Fibroblast of gingiva (primary cell): ENCODE results near the gene PRPF38A.
"Not testable (repeated sequence)": the region's sequence is repeated elsewhere in the genome, so short reads cannot be mapped to it uniquely, and the experiment has no call there.

Source experiments
- DNase-seq: peaks from one replicate; pipeline ENCODE4 v3.0.0-alpha.2; 2011; ENCODE audit warnings: low read depth

PRPF38A gene

GRCh38 chr1:52404116-52404974 lies at the start of gene PRPF38A, which contains the start of gene ORC1:
PRPF38A (plus strand) TSS chr1:52404602; CDS start chr1:52404750, 148 bp downstream.
ORC1 (minus strand) TSS chr1:52404423; CDS start chr1:52402223, 2,200 bp downstream.
- peak; percentile 96 for DNase-seq

GRCh38 chr1:52355436-52355835 lies 49.0 kb upstream of the PRPF38A start:
- DNase-seq: no peak

- no peak for DNase-seq
Measured at GRCh38 chr1:52355847-52356505, 48.4 kb upstream of the PRPF38A start.

GRCh38 chr1:52356818-52357355 lies 47.5 kb upstream of the PRPF38A start:
- no peak for DNase-seq

- no peak for DNase-seq
Measured at GRCh38 chr1:52357397-52357796, 47.0 kb upstream of the PRPF38A start.

- DNase-seq: no peak
Measured at GRCh38 chr1:52358851-52359497, 45.4 kb upstream of the PRPF38A start.

GRCh38 chr1:52359676-52360594 lies 44.5 kb upstream of the PRPF38A start:
- DNase-seq: no peak

GRCh38 chr1:52360595-52360968 lies 43.8 kb upstream of the PRPF38A start:
- DNase-seq: no peak

GRCh38 chr1:52364235-52364839 lies 40.1 kb upstream of the PRPF38A start:
- no peak for DNase-seq

- peak; percentile 70 for DNase-seq
Measured at GRCh38 chr1:52365071-52365745, 39.2 kb upstream of the PRPF38A start.

GRCh38 chr1:52365746-52366516 lies 38.5 kb upstream of the PRPF38A start, which contains the start of gene CC2D1B:
CC2D1B (minus strand) TSS chr1:52366205; CDS start chr1:52364620, 1,585 bp downstream.
- peak; percentile 95 for DNase-seq

GRCh38 chr1:52366517-52366827 lies 37.9 kb upstream of the PRPF38A start:
- no peak for DNase-seq

- no peak for DNase-seq
Measured at GRCh38 chr1:52367272-52367671, 37.1 kb upstream of the PRPF38A start.

GRCh38 chr1:52368383-52369172 lies 35.8 kb upstream of the PRPF38A start:
- DNase-seq: peak; percentile 25

GRCh38 chr1:52369851-52370250 lies 34.6 kb upstream of the PRPF38A start:
- not testable (repeated sequence) for DNase-seq

GRCh38 chr1:52385376-52385775 lies 19.0 kb upstream of the PRPF38A start:
- DNase-seq: no peak

- DNase-seq: no peak
Measured at GRCh38 chr1:52386458-52386857, 17.9 kb upstream of the PRPF38A start.

GRCh38 chr1:52393174-52393573 lies 11.2 kb upstream of the PRPF38A start:
- DNase-seq: no peak

GRCh38 chr1:52399629-52400028 lies 4.8 kb upstream of the PRPF38A start:
- no peak for DNase-seq
